ENCODE measurements around the gene GCC2.
A peak's percentile ranks its signal among the peaks of the same experiment; 100 is the strongest.
"Not testable (repeated sequence)": the region's sequence is repeated elsewhere in the genome, so short reads cannot be mapped to it uniquely, and the experiment has no call there.

GCC2 gene

GRCh38 chr2:108507620-108508019, 58.6 kb downstream of the GCC2 start:
- in situ Hi-C loops (cut with MboI; ENCODE audit: low pct_unique_long_range_greater_than_20kb, low sequenced_read_pairs); DNase-seq: not testable (repeated sequence)

GRCh38 chr2:108512431-108512830, 63.4 kb downstream of the GCC2 start:
- DNase-seq; in situ Hi-C loops (cut with MboI; ENCODE audit: low pct_unique_long_range_greater_than_20kb, low sequenced_read_pairs): not testable (repeated sequence)

GRCh38 chr2:108514478-108514877, 65.5 kb downstream of the GCC2 start:
- DNase-seq; in situ Hi-C loops (cut with MboI; ENCODE audit: low pct_unique_long_range_greater_than_20kb, low sequenced_read_pairs): not testable (repeated sequence)

- DNase-seq; in situ Hi-C loops (cut with MboI; ENCODE audit: low pct_unique_long_range_greater_than_20kb, low sequenced_read_pairs): not testable (repeated sequence)
Measured at GRCh38 chr2:108524688-108525087, 75.7 kb downstream of the GCC2 start.

GRCh38 chr2:108525258-108525657, 76.3 kb downstream of the GCC2 start:
- DNase-seq; in situ Hi-C loops (cut with MboI; ENCODE audit: low pct_unique_long_range_greater_than_20kb, low sequenced_read_pairs): not testable (repeated sequence)

- DNase-seq = no peak
- in situ Hi-C loops (cut with MboI; ENCODE audit: low pct_unique_long_range_greater_than_20kb, low sequenced_read_pairs) = no loop called here
Measured at GRCh38 chr2:108531674-108532055, 82.7 kb downstream of the GCC2 start.

- DNase-seq = peak; percentile 89
- in situ Hi-C loops (cut with MboI; ENCODE audit: low pct_unique_long_range_greater_than_20kb, low sequenced_read_pairs) = no loop called here
Measured at GRCh38 chr2:108533832-108534583, 85.0 kb downstream of the GCC2 start, which contains the start of gene LIMS1. Gene LIMS1, plus strand, starts transcription at chr2:108534470. Its CDS starts 93 bp downstream, at chr2:108534563.

GRCh38 chr2:108534584-108535356, 85.8 kb downstream of the GCC2 start:
- peak; percentile 63 for DNase-seq

GRCh38 chr2:108535357-108535631, 86.3 kb downstream of the GCC2 start:
- in situ Hi-C loops (cut with MboI; ENCODE audit: low pct_unique_long_range_greater_than_20kb, low sequenced_read_pairs) = no loop called here
- peak; percentile 25 for DNase-seq

More at GRCh38 chr2:108534584-108535356, 85.8 kb downstream of the GCC2 start:
- in situ Hi-C loops (cut with MboI; ENCODE audit: low pct_unique_long_range_greater_than_20kb, low sequenced_read_pairs) = no loop called here

GRCh38 chr2:108536133-108536780, 87.3 kb downstream of the GCC2 start:
- in situ Hi-C loops (cut with MboI; ENCODE audit: low pct_unique_long_range_greater_than_20kb, low sequenced_read_pairs) = no loop called here
- no peak for DNase-seq

GRCh38 chr2:108536911-108537310, 87.9 kb downstream of the GCC2 start:
- in situ Hi-C loops (cut with MboI; ENCODE audit: low pct_unique_long_range_greater_than_20kb, low sequenced_read_pairs) = no loop called here
- no peak for DNase-seq

GRCh38 chr2:108538000-108538625, 89.1 kb downstream of the GCC2 start:
- DNase-seq = no peak
- in situ Hi-C loops (cut with MboI; ENCODE audit: low pct_unique_long_range_greater_than_20kb, low sequenced_read_pairs) = no loop called here

- DNase-seq = no peak
- in situ Hi-C loops (cut with MboI; ENCODE audit: low pct_unique_long_range_greater_than_20kb, low sequenced_read_pairs) = no loop called here
Measured at GRCh38 chr2:108541451-108541850, 92.4 kb downstream of the GCC2 start.

- DNase-seq = no peak
- in situ Hi-C loops (cut with MboI; ENCODE audit: low pct_unique_long_range_greater_than_20kb, low sequenced_read_pairs) = no loop called here
Measured at GRCh38 chr2:108542071-108542470, 93.1 kb downstream of the GCC2 start.

- in situ Hi-C loops (cut with MboI; ENCODE audit: low pct_unique_long_range_greater_than_20kb, low sequenced_read_pairs) = no loop called here
- DNase-seq = no peak
Measured at GRCh38 chr2:108547606-108548005, 98.6 kb downstream of the GCC2 start.

- in situ Hi-C loops (cut with MboI; ENCODE audit: low pct_unique_long_range_greater_than_20kb, low sequenced_read_pairs) = no loop called here
- no peak for DNase-seq
Measured at GRCh38 chr2:108548208-108549003, 99.4 kb downstream of the GCC2 start.

- no peak for DNase-seq
- in situ Hi-C loops (cut with MboI; ENCODE audit: low pct_unique_long_range_greater_than_20kb, low sequenced_read_pairs) = no loop called here
Measured at GRCh38 chr2:108552566-108552965, 103.6 kb downstream of the GCC2 start.

- no peak for DNase-seq
- in situ Hi-C loops (cut with MboI; ENCODE audit: low pct_unique_long_range_greater_than_20kb, low sequenced_read_pairs) = no loop called here
Measured at GRCh38 chr2:108553209-108553919, 104.4 kb downstream of the GCC2 start.
